Endothelial cell of umbilical vein (primary cell): ENCODE measurements around the gene AP5Z1. TPM values are rescaled to one million over a fixed set of nuclear protein-coding genes. Genes with fewer than 3 reads are reported as not detected.

ENCODE experiments used
- BruUV-seq: library from RNA; stranded (reverse); fragments of 400-500 nt; replicated peaks from 2 replicates; lab custom pipeline; 2021; lab: Mats Ljungman, UMichigan
- CTCF ChIA-PET: fragments of 300-600, 350-600 bp; sonication (Branson Sonifier 250); formaldehyde crosslinking; loops from one replicate; lab custom pipeline; 2021; ENCODE audit warnings: antibody characterized with exemption, inconsistent platforms; lab: Charles Lee
- POLR2A ChIA-PET: fragments of 300-600, 350-600 bp; sonication (Branson Sonifier 250); formaldehyde crosslinking; loops from one replicate; lab custom pipeline; 2021; ENCODE audit warnings: antibody characterized with exemption, inconsistent platforms; lab: Charles Lee
- DNase-seq: peaks from one replicate; pipeline ENCODE4 v3.0.0-alpha.2; 2011; ENCODE audit warnings: low read depth, low spot score
- FAIRE-seq: peaks from 2 replicates; lab custom pipeline; 2011; peaks lifted over from hg19 to GRCh38; lab: Jason Lieb, UNC
- H2AFZ ChIP-seq: 2 replicates; pipeline ENCODE4 v1.6.0; 2012; ENCODE audit warnings: low read depth, low read length, control low read depth, inconsistent platforms
- H3K27ac ChIP-seq: 2 replicates; pipeline ENCODE4 v1.5.1; 2011; ENCODE audit warnings: low read depth, mild to moderate bottlenecking, control low read depth, low read length, moderate library complexity; ENCODE audit not compliant: insufficient read depth
- H3K27me3 ChIP-seq, 2 experiments: 2 replicates each; pipeline versions ENCODE4 v1.6.0 to v1.6.1; 2011; ENCODE audit warnings: low read length in 2 of 2, mixed read lengths in 1 of 2; ENCODE audit not compliant: control insufficient read depth in 2 of 2, insufficient read depth in 2 of 2
- H3K36me3 ChIP-seq, 2 experiments: 2 replicates in 1 of 2; 3 replicates in 1 of 2; pipeline ENCODE4 v1.5.1; 2011; ENCODE audit warnings: low read length in 2 of 2, mild to moderate bottlenecking in 1 of 2, moderate library complexity in 1 of 2; ENCODE audit not compliant: control insufficient read depth in 2 of 2, insufficient read depth in 2 of 2; ENCODE audit errors: extremely low read depth in 1 of 2
- H3K4me1 ChIP-seq: 3 replicates; pipeline ENCODE4 v1.5.1; 2011; ENCODE audit warnings: mild to moderate bottlenecking, low read length; ENCODE audit not compliant: control insufficient read depth, insufficient read depth; ENCODE audit errors: extremely low read depth
- H3K4me2 ChIP-seq: 2 replicates; pipeline ENCODE4 v1.6.1; 2011; ENCODE audit warnings: low read length, control low read depth, mixed read lengths; ENCODE audit not compliant: insufficient read depth
- H3K4me3 ChIP-seq, 3 experiments: fragments of 200-600 bp in 1 of 3; sonication (generic), shearing (Covaris generic) in 1 of 3; replicated peaks in 1 of 3; 2 replicates each; pipeline ENCODE4 v1.5.1; 2011 to 2016; ENCODE audit warnings: control low read depth in 3 of 3, low read length in 3 of 3, mild to moderate bottlenecking in 2 of 3, inconsistent platforms in 1 of 3, low read depth in 1 of 3, moderate library complexity in 1 of 3; ENCODE audit not compliant: insufficient read depth in 1 of 3
- H3K79me2 ChIP-seq: 2 replicates; pipeline ENCODE4 v1.6.0; 2012; ENCODE audit warnings: low read length, inconsistent platforms; ENCODE audit not compliant: control insufficient read depth, insufficient read depth
- H3K9ac ChIP-seq: replicated peaks from 2 replicates; pipeline ENCODE3; 2011; ENCODE audit warnings: low read length, control low read depth; ENCODE audit not compliant: insufficient read depth; ENCODE audit errors: extremely low read depth
- H3K9me1 ChIP-seq: replicated peaks from 3 replicates; pipeline ENCODE4 v1.6.0; 2011; ENCODE audit warnings: mild to moderate bottlenecking, low read length; ENCODE audit not compliant: control insufficient read depth, insufficient read depth; ENCODE audit errors: extremely low read depth
- H3K9me3 ChIP-seq: replicated peaks from 2 replicates; pipeline ENCODE4 v1.5.1; 2012; ENCODE audit warnings: low read length, inconsistent platforms; ENCODE audit not compliant: control insufficient read depth, insufficient read depth
- H4K20me1 ChIP-seq: replicated peaks from 2 replicates; pipeline ENCODE3; 2011; ENCODE audit warnings: mild to moderate bottlenecking, low read length; ENCODE audit not compliant: control insufficient read depth, insufficient read depth; ENCODE audit errors: extremely low read depth
- CTCF ChIP-seq, 2 donors: IDR thresholded peaks; 1 replicate in 1 of 2; 2 replicates in 1 of 2; pipeline ENCODE4 v1.5.1; 2011; ENCODE audit warnings: low read length in 2 of 2, mild to moderate bottlenecking in 2 of 2, moderate library complexity in 2 of 2, control low read depth in 1 of 2, inconsistent platforms in 1 of 2, low read depth in 1 of 2; ENCODE audit not compliant: insufficient read depth in 1 of 2; ENCODE audit errors: extremely low read depth in 1 of 2
- EZH2 ChIP-seq: IDR thresholded peaks from 2 replicates; pipeline ENCODE4 v1.6.1; 2012; ENCODE audit warnings: borderline replicate concordance, low read depth, mild to moderate bottlenecking, moderate library complexity, low read length, inconsistent platforms; ENCODE audit not compliant: severe bottlenecking
- FOS ChIP-seq: IDR thresholded peaks from 2 replicates; pipeline ENCODE4 v1.6.1; 2011; ENCODE audit warnings: mild to moderate bottlenecking, low read length, moderate library complexity, borderline replicate concordance; ENCODE audit not compliant: insufficient read depth
- GATA2 ChIP-seq: IDR thresholded peaks from 2 replicates; pipeline ENCODE4 v1.7.0; 2011; ENCODE audit warnings: low read depth, mild to moderate bottlenecking, moderate library complexity, mixed read lengths, low read length; ENCODE audit not compliant: insufficient read length, insufficient read depth
- JUN ChIP-seq: IDR thresholded peaks from 2 replicates; pipeline ENCODE4 v1.6.1; 2011; ENCODE audit warnings: borderline replicate concordance, low read depth; ENCODE audit not compliant: insufficient read length, insufficient read depth
- MAX ChIP-seq: IDR thresholded peaks from 2 replicates; pipeline ENCODE4 v1.6.1; 2011; ENCODE audit not compliant: insufficient read depth, insufficient read length
- MYC ChIP-seq: IDR thresholded peaks from one replicate; pipeline ENCODE4 v1.6.1; 2011; ENCODE audit warnings: mild to moderate bottlenecking, low read depth, low read length
- POLR2A ChIP-seq: IDR thresholded peaks from 2 replicates; pipeline ENCODE4 v1.6.1; 2012; ENCODE audit warnings: low read depth, mild to moderate bottlenecking, control low read depth, low read length
- POLR2AphosphoS5 ChIP-seq: IDR thresholded peaks from 2 replicates; pipeline ENCODE4 v1.6.1; 2012; ENCODE audit warnings: low read depth, mild to moderate bottlenecking, control low read depth, low read length, moderate library complexity; ENCODE audit not compliant: insufficient read depth
- dilution Hi-C: fragments of 300-500 bp; cut with MboI; formaldehyde crosslinking; loops from one replicate; pipeline ENCODE4 v1.15.0; 2019; ENCODE audit warnings: low sequenced_read_pairs; ENCODE audit not compliant: extremely low pct_ligation_motif_present
- intact Hi-C: fragments of 100-400 bp; cut with micrococcal nuclease; formaldehyde crosslinking; loops from one replicate; pipeline ENCODE4 v1.10.0; 2022
- polyA plus RNA-seq, 4 experiments: library from polyadenylated mRNA; depleted of rRNA in 3 of 4; stranded (reverse) in 3 of 4; unstranded in 1 of 4; fragments of >200 nt; gene quantifications; 2 replicates each; pipeline versions ENCODE4 v1.2.1 to v1.2.3, GENCODE V29; 2011 to 2012; ENCODE audit warnings: missing spikeins in 1 of 4
- total RNA-seq: library from RNA; stranded (reverse); gene quantifications from 2 replicates; pipeline ENCODE4 v1.2.3, GENCODE V29; 2021

The AP5Z1 gene
- total and polyA plus RNA-seq, 2 donors (not counting 3 experiments of a cell fraction or from before 2014, with no cell fraction given): 53.7 to 58.9 TPM

- peak overlapping the region; percentile 76 for H3K27ac ChIP-seq
These were observed 27.2 kb upstream of the AP5Z1 start for GRCh38 chr7:4748231-4748681.

More at GRCh38 chr7:4748231-4748681, 27.2 kb upstream of the AP5Z1 start:
- H3K4me1 ChIP-seq: peaks cover 53% of the 10 kb centered on the region
- no peaks in the 10 kb centered on the region for H3K36me3 ChIP-seq
- H3K27me3 ChIP-seq: no peaks in the 10 kb centered on the region
- POLR2A ChIA-PET: no interaction called here
- dilution Hi-C loops (no loop called here), intact Hi-C loops (loop anchor here (2.0 kb wide), 1 partner anchor 107 kb away; no protein-coding TSS in a partner anchor)
- TF ChIP-seq POLR2A (peak; percentile 13), GATA2 (peak; percentile 40), JUN (peak; percentile 56), MYC (no peak), POLR2AphosphoS5 (peak; percentile 55), CTCF (IDR thresholded peaks at IDR 0.05; ENCODE audit: extremely low read depth in 1 of 2, insufficient read depth in 1 of 2, low read depth in 1 of 2, low read length in 2 of 2) (no peak), MAX (no peak), EZH2 (no peak), FOS (peak; percentile 61)
- no TSS peak for BruUV-seq
- no peak overlapping the region for H2AFZ ChIP-seq
- DNase-seq (peak; percentile 86), FAIRE-seq (peak; percentile 84)
- H3K9me3 ChIP-seq: no peaks in the 10 kb centered on the region
- H3K4me2 ChIP-seq: peak overlapping the region; percentile 65
- H3K9ac ChIP-seq: peak overlapping the region; percentile 40
- CTCF ChIA-PET: interaction anchor here (0.9 to 3.7 kb wide), 4 partner anchors 10 to 103 kb away, joined by 3 to 14 read pairs (median 4); no protein-coding TSS in a partner anchor
- H4K20me1 ChIP-seq: no peaks in the 10 kb centered on the region
- no peaks in the 10 kb centered on the region for H3K9me1 ChIP-seq
- no peak overlapping the region for H3K4me3 ChIP-seq
- peaks cover 39% of the 10 kb centered on the region for H3K79me2 ChIP-seq
